Esophagus muscularis mucosa (tissue), 4 donors: Measurements from ENCODE around the gene HIRA. TPM values are rescaled to one million over a fixed set of nuclear protein-coding genes. Genes with fewer than 3 reads are reported as not detected.

Experiments
- DNase-seq: peaks from one replicate; pipeline ENCODE4 v3.0.0-alpha.2; 2017; ENCODE audit errors: extremely low spot score
- H3K27ac ChIP-seq, 4 donors: fragments of 200-600 bp; sonication (generic); replicated peaks in 1 of 4; 1 replicate in 3 of 4; 2 replicates in 1 of 4; pipeline ENCODE4 v1.5.1; 2016 to 2019; ENCODE audit warnings: mild to moderate bottlenecking in 1 of 4
- H3K27me3 ChIP-seq, 4 donors: fragments of 200-600 bp; sonication (generic); one replicate each; pipeline versions ENCODE4 v1.5.1 to v1.6.0; 2016 to 2019
- H3K36me3 ChIP-seq, 4 donors: fragments of 200-600 bp; sonication (generic); one replicate each; pipeline ENCODE4 v1.5.1; 2016 to 2019
- H3K4me1 ChIP-seq, 4 donors: fragments of 200-600 bp; sonication (generic); one replicate each; pipeline ENCODE4 v1.5.1; 2016 to 2019
- H3K4me3 ChIP-seq, 4 donors: fragments of 200-600 bp; sonication (generic); 1 replicate in 2 of 4; 2 replicates in 2 of 4; pipeline ENCODE4 v1.5.1; 2016 to 2019; ENCODE audit warnings: mild to moderate bottlenecking in 4 of 4, moderate library complexity in 1 of 4
- H3K9me3 ChIP-seq, 4 donors: fragments of 200-600 bp; sonication (generic); 1 replicate in 3 of 4; 2 replicates in 1 of 4; pipeline ENCODE4 v1.5.1; 2016 to 2019
- CTCF ChIP-seq, 3 experiments: fragments of 200-600 bp in 2 of 3; fragments of 450-650 bp in 1 of 3; sonication (generic) in 2 of 3; IDR thresholded peaks; one replicate each; pipeline ENCODE4 v1.5.1; 2017 to 2019; ENCODE audit warnings: antibody characterized with exemption in 3 of 3, mild to moderate bottlenecking in 2 of 3, moderate library complexity in 1 of 3
- EP300 ChIP-seq: sonication (generic); formaldehyde crosslinking; IDR thresholded peaks from one replicate; pipeline ENCODE4 v1.6.1; 2017; ENCODE audit warnings: antibody characterized with exemption
- POLR2A ChIP-seq: fragments of 450-650 bp; IDR thresholded peaks from one replicate; pipeline ENCODE4 v1.6.1; 2017; ENCODE audit warnings: antibody characterized with exemption, moderate library complexity, mild to moderate bottlenecking, low read depth
- POLR2AphosphoS5 ChIP-seq, 2 donors: sonication (generic); formaldehyde crosslinking; IDR thresholded peaks; one replicate each; pipeline ENCODE4 v1.6.1; 2017; ENCODE audit warnings: antibody characterized with exemption in 2 of 2
- WGBS: methylation state at CpG from one replicate; pipeline ENCODE4 v1.1.5; 2018; 5-methylcytosine and 5-hydroxymethylcytosine counted together
- intact Hi-C: fragments of 100-400 bp; cut with DNase I; formaldehyde crosslinking; loops from one replicate; pipeline ENCODE4 v1.15.1; 2023
- total RNA-seq, 4 donors: library from RNA; depleted of rRNA; stranded (reverse); fragments of >200 nt; gene quantifications; one replicate each; pipeline versions ENCODE4 v1.1.0 to v1.2.1, GENCODE V29; 2016

HIRA gene
- total RNA-seq, 4 donors from 2014 or later = 22.0 to 31.6 (median 26.5) TPM

- TF ChIP-seq POLR2A (no peak), POLR2AphosphoS5 (IDR thresholded peaks at IDR 0.05) (no peak), CTCF (IDR thresholded peaks at IDR 0.05) (no peak), EP300 (no peak)
- Histone ChIP-seq H3K4me1 (peaks cover 12 to 49% (median 44%) of the 10 kb centered on the region in 4 donors), H3K27ac (no peak overlapping the region), H3K36me3 (peaks cover 48 to 71% (median 67%) of the 10 kb centered on the region in 4 donors), H3K9me3 (no peaks in the 10 kb centered on the region), H3K4me3 (no peak overlapping the region), H3K27me3 (no peaks in the 10 kb centered on the region)
- no peak for DNase-seq
- intact Hi-C loops = loop anchor here (5.0 kb wide), 1 partner anchor 41 kb away; the partner anchor contains the start of genes HIRA and MRPL40
- 77% methylated on average over 3 of the region's 3 CpGs for WGBS
These were observed 42.0 kb upstream of the HIRA start for GRCh38 chr22:19473578-19473977.

DNA sequence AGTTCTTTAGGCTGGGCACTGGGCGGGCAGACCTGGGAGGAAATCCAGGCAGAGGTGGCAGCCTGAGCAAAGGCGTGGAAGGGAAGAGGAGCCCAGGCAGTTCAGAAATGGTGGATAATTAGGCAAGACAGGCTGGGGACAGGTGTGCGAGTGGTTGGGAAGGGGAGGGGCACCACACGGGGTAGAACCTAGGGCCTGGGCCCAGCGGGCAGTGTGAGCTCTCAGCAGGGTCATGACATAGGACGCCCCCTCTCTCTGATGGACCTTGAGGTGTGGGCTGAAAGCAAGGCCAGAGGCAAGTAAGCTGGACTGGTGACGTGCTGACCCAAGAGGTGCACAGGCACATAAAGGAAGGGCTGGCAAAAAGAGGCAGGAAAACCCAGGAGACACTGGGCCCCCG, 40.7 kb upstream of the HIRA start:
- H3K9me3 ChIP-seq = no peaks in the 10 kb centered on the region
- DNase-seq = no peak
- H3K4me1 ChIP-seq = peaks cover 1 to 37% (median 32%) of the 10 kb centered on the region in 4 donors
- TF ChIP-seq POLR2AphosphoS5 (IDR thresholded peaks at IDR 0.05) (no peak), CTCF (IDR thresholded peaks at IDR 0.05) (no peak), EP300 (no peak), POLR2A (no peak)
- no peak overlapping the region for H3K27ac ChIP-seq
- WGBS = 92% methylated on average over 8 of the region's 8 CpGs
- H3K27me3 ChIP-seq = no peaks in the 10 kb centered on the region
- no peak overlapping the region for H3K4me3 ChIP-seq
- peaks cover 61 to 84% (median 81%) of the 10 kb centered on the region in 4 donors for H3K36me3 ChIP-seq
- intact Hi-C loops = loop anchor here (5.0 kb wide), 1 partner anchor 40 kb away; the partner anchor contains the start of genes HIRA and MRPL40

- no peak for DNase-seq
- Histone ChIP-seq H3K36me3 (peaks cover 68 to 91% (median 87%) of the 10 kb centered on the region in 4 donors), H3K4me1 (peaks cover 0 to 31% (median 26%) of the 10 kb centered on the region in 4 donors), H3K27me3 (no peaks in the 10 kb centered on the region), H3K4me3 (no peak overlapping the region), H3K9me3 (no peaks in the 10 kb centered on the region), H3K27ac (no peak overlapping the region)
- no peak for TF ChIP-seq POLR2A
- TF ChIP-seq EP300 = no peak
- TF ChIP-seq CTCF (IDR thresholded peaks at IDR 0.05) = no peak
- TF ChIP-seq POLR2AphosphoS5 (IDR thresholded peaks at IDR 0.05) = no peak
- 89% methylated on average over 11 of the region's 11 CpGs for WGBS
- intact Hi-C loops = loop anchor here (5.0 kb wide), 1 partner anchor 39 kb away; the partner anchor contains the start of genes HIRA and MRPL40
These were observed 40.0 kb upstream of the HIRA start for GRCh38 chr22:19471572-19471971.

DNA sequence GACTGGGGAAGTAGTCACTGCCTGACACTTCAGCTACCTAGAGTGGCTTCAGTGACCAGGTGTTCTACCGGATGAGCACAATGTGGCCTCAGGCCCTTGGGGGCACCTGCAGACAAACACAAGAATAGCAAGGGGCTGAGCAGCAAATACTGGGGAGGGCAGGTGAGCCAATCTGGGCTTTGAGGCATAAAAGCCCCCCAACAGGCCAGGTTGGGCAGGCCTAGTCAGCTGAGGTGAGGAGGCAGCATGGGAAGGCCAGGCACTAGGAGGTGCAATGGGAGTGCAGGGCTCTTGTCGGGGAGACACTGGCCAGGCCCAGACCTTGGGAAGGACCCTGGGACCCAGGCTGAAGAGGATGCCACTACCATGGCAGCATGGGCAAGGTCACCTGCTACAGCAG, 38.5 kb upstream of the HIRA start:
- peaks cover 0 to 15% (median 10%) of the 10 kb centered on the region in 4 donors for H3K4me1 ChIP-seq
- no peak for TF ChIP-seq POLR2A
- TF ChIP-seq POLR2AphosphoS5 (IDR thresholded peaks at IDR 0.05) = no peak
- TF ChIP-seq CTCF (IDR thresholded peaks at IDR 0.05) = no peak
- no peak for TF ChIP-seq EP300
- intact Hi-C loops = loop anchor here (5.0 kb wide), 1 partner anchor 38 kb away; the partner anchor contains the start of genes HIRA and MRPL40
- H3K27ac ChIP-seq = no peak overlapping the region
- DNase-seq = no peak
- no peaks in the 10 kb centered on the region for H3K9me3 ChIP-seq
- peaks cover 83 to 100% (median 99%) of the 10 kb centered on the region in 4 donors for H3K36me3 ChIP-seq
- no peaks in the 10 kb centered on the region for H3K27me3 ChIP-seq
- H3K4me3 ChIP-seq = no peak overlapping the region
- WGBS = 94% methylated on average over 2 of the region's 2 CpGs

GRCh38 chr22:19469421-19469820, 37.9 kb upstream of the HIRA start:
- Histone ChIP-seq H3K27me3 (no peaks in the 10 kb centered on the region), H3K9me3 (no peaks in the 10 kb centered on the region), H3K27ac (no peak overlapping the region), H3K4me1 (peaks cover 0 to 10% (median 4%) of the 10 kb centered on the region in 4 donors), H3K4me3 (no peak overlapping the region), H3K36me3 (peaks cover 88 to 100% (median 99%) of the 10 kb centered on the region in 4 donors)
- no peak for TF ChIP-seq POLR2A
- intact Hi-C loops = no loop called here
- no peak for DNase-seq
- WGBS = 83% methylated on average over 7 of the region's 7 CpGs
